ENCODE measurements around the gene SORCS3. TPM values are rescaled to one million over a fixed set of nuclear protein-coding genes. Genes with fewer than 3 reads are reported as not detected.

Gene SORCS3
- total and polyA plus RNA-seq, 9 of the 15 experiments (the other 6 are each of a cell fraction or from before 2014, with no cell fraction given): not detected

GRCh38 chr10:105252911-105253310 is 611.8 kb downstream of the SORCS3 start:
- H3K9me3 ChIP-seq (replicated peaks; ENCODE audit: control insufficient read depth, insufficient read depth, low read depth, low read length): no peaks in the 10 kb centered on the region
- no peaks in the 10 kb centered on the region for H3K27me3 ChIP-seq (ENCODE audit: control insufficient read depth in 2 of 2, insufficient read depth in 2 of 2, low read length in 2 of 2)
- H3K4me3 ChIP-seq: no peak overlapping the region
- ChIA-PET POLR2A (no interaction called here), CTCF (ENCODE audit: low intra/inter-chr PET ratio) (no interaction called here)
- TF ChIP-seq HOXB6 (CRISPR knock-in tag; IDR thresholded peaks at IDR 0.05; ENCODE audit: borderline replicate concordance): no peak
- TF ChIP-seq FOXK1 (CRISPR knock-in tag; IDR thresholded peaks at IDR 0.05; ENCODE audit: borderline replicate concordance): no peak
- no peak for TF ChIP-seq PPARD (CRISPR knock-in tag; IDR thresholded peaks at IDR 0.05)
- TF ChIP-seq HNRNPH1 (optimal IDR thresholded peaks at IDR 0.05; ENCODE audit: low read depth, low read length): no peak
- TF ChIP-seq ZNF717 (CRISPR knock-in tag; IDR thresholded peaks at IDR 0.05): no peak
- TF ChIP-seq EWSR1 (IDR thresholded peaks at IDR 0.05; ENCODE audit: borderline replicate concordance, low read depth, partially characterized antibody): no peak
- no peak for TF ChIP-seq ZNF407 (IDR thresholded peaks at IDR 0.05; ENCODE audit: low read depth)
- TF ChIP-seq, protein P1, sequence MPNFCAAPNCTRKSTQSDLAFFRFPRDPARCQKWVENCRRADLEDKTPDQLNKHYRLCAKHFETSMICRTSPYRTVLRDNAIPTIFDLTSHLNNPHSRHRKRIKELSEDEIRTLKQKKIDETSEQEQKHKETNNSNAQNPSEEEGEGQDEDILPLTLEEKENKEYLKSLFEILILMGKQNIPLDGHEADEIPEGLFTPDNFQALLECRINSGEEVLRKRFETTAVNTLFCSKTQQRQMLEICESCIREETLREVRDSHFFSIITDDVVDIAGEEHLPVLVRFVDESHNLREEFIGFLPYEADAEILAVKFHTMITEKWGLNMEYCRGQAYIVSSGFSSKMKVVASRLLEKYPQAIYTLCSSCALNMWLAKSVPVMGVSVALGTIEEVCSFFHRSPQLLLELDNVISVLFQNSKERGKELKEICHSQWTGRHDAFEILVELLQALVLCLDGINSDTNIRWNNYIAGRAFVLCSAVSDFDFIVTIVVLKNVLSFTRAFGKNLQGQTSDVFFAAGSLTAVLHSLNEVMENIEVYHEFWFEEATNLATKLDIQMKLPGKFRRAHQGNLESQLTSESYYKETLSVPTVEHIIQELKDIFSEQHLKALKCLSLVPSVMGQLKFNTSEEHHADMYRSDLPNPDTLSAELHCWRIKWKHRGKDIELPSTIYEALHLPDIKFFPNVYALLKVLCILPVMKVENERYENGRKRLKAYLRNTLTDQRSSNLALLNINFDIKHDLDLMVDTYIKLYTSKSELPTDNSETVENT (CRISPR knock-in tag; IDR thresholded peaks at IDR 0.05): no peak
- TF ChIP-seq DPF2 (IDR thresholded peaks at IDR 0.05): no peak
- no peak for TF ChIP-seq GTF2E2 (tag; IDR thresholded peaks at IDR 0.05)
- no peak for TF ChIP-seq RB1 (IDR thresholded peaks at IDR 0.05; ENCODE audit: low read depth)
- TF ChIP-seq PHB2 (IDR thresholded peaks at IDR 0.05; ENCODE audit: low read depth): no peak
- no peaks in the 10 kb centered on the region for H3K4me1 ChIP-seq (replicated peaks in 1 of 2; ENCODE audit: control insufficient read depth in 2 of 2, insufficient read depth in 2 of 2, low read length in 2 of 2)
- H2AFZ ChIP-seq (ENCODE audit: low read depth, low read length): no peak overlapping the region
- no peaks in the 10 kb centered on the region for H3K36me3 ChIP-seq (ENCODE audit: control insufficient read depth, insufficient read depth, low read length)
- DNase-seq (ENCODE audit: extremely low read depth in 1 of 4, low spot score in 3 of 4): no peak
- intact Hi-C loops (cut with micrococcal nuclease) (no loop called here), in situ Hi-C loops (cut with MboI) (no loop called here)
- H3K9me1 ChIP-seq (ENCODE audit: control insufficient read depth, insufficient read depth, low read length): no peaks in the 10 kb centered on the region
- H3K27ac ChIP-seq (ENCODE audit: extremely low read depth, low read depth, low read length): no peak overlapping the region
- no peaks in the 10 kb centered on the region for H4K20me1 ChIP-seq (replicated peaks; ENCODE audit: control insufficient read depth, insufficient read depth, low read length)
- H3K4me2 ChIP-seq (ENCODE audit: insufficient read depth, low read length): no peak overlapping the region
- no peak for FAIRE-seq
- BruUV-seq (replicated peaks): no TSS peak
- H3K9ac ChIP-seq (ENCODE audit: insufficient read depth in 1 of 2, low read depth in 2 of 2, low read length in 2 of 2): no peak overlapping the region
- no peak for ATAC-seq
- no peaks in the 10 kb centered on the region for H3K79me2 ChIP-seq (ENCODE audit: control insufficient read depth, insufficient read depth, low read length)

Data from K562 (cell line).